ENCODE measurements around the gene ADAMTS17.

GRCh38 chr15:100338971-100339444 lies 2.8 kb downstream of the ADAMTS17 start:
- TF ChIP-seq CTCF (IDR thresholded peaks at IDR 0.05) = peak; percentile 39 to 77 (median 64)
- no peak for TF ChIP-seq POLR2A (IDR thresholded peaks at IDR 0.05)

Data from heart left ventricle (tissue), 13 donors.